Natural killer cell treated with Interleukin-12 subunit alpha and Interleukin-12 subunit beta and Interleukin-15 and Interleukin-18, amount 100 ng/mL, for 72 hours (primary cell): ENCODE results near the gene GANC. TPM values are rescaled to one million over a fixed set of nuclear protein-coding genes. Genes with fewer than 3 reads are reported as not detected.
"Not testable (repeated sequence)": the region's sequence is repeated elsewhere in the genome, so short reads cannot be mapped to it uniquely, and the experiment has no call there.

Experiments
- ATAC-seq, 2 donors: fragments of 150-1000 bp; cut with Tn5 transposase in 1 of 2; sonication (Bioruptor Pico), chemical (Tn5 transposase) in 1 of 2; 2 replicates each; pipeline ENCODE4 v1.10.0; 2021
- DNase-seq: peaks from one replicate; pipeline ENCODE4 v3.0.0; 2022; ENCODE audit warnings: low spot score
- H3K27ac Mint-ChIP-seq, 2 donors: 1 replicate in 1 of 2; 2 replicates in 1 of 2; pipeline ENCODE4 v1.8.0; 2022; ENCODE audit warnings: mixed read lengths in 2 of 2, mild to moderate bottlenecking in 1 of 2, moderate library complexity in 1 of 2
- H3K27me3 Mint-ChIP-seq, 2 donors: 1 replicate in 1 of 2; 2 replicates in 1 of 2; pipeline ENCODE4 v1.8.0; 2022; ENCODE audit warnings: mixed read lengths in 2 of 2
- H3K36me3 Mint-ChIP-seq: one replicate; pipeline ENCODE4 v1.8.0; 2022; ENCODE audit warnings: mixed read lengths
- H3K4me1 Mint-ChIP-seq, 2 donors: 1 replicate in 1 of 2; 2 replicates in 1 of 2; pipeline ENCODE4 v1.8.0; 2022; ENCODE audit warnings: low read depth in 2 of 2, mixed read lengths in 2 of 2, mild to moderate bottlenecking in 1 of 2
- H3K4me3 Mint-ChIP-seq: one replicate; pipeline ENCODE4 v1.8.0; 2022; ENCODE audit warnings: mixed read lengths
- H3K9me3 Mint-ChIP-seq: 2 replicates; pipeline ENCODE4 v1.8.0; 2022; ENCODE audit warnings: mixed read lengths
- total RNA-seq, 2 donors: library from RNA; stranded (reverse); gene quantifications; one replicate each; pipeline ENCODE4 v1.2.3, GENCODE V29; 2022

The GANC gene
- total RNA-seq, 2 donors from 2014 or later = 16.0 to 24.4 TPM

- not testable (repeated sequence) for H3K27me3 Mint-ChIP-seq, H3K4me1 Mint-ChIP-seq, H3K4me3 Mint-ChIP-seq, ATAC-seq, DNase-seq, H3K27ac Mint-ChIP-seq
- H3K36me3 Mint-ChIP-seq = peaks cover 32% of the 10 kb centered on the region
- peaks cover 17% of the 10 kb centered on the region for H3K9me3 Mint-ChIP-seq
These were observed 28.0 kb downstream of the GANC start for GRCh38 chr15:42301004-42301403.

DNA sequence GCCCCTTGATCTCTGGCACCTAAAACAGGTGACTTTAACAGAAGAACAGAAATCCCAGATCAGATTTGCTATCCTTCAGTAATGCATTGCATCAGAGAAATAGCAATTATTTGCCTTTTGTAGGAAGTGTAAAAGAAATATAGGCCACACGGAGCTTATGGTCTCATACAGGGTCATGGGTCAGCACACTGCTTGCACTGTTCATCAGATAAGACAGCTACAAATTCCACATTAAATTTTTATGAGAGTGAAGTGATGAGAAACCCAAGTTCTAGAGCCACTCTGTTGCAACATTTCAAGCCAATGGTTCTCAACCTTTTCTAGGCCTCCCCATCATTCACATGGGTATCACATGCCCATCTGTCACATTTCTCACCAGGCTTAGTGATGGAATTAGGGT is 33.7 kb downstream of the GANC start:
- H3K4me1 Mint-ChIP-seq = no peaks in the 10 kb centered on the region
- peaks cover 17% of the 10 kb centered on the region for H3K36me3 Mint-ChIP-seq
- no peak for DNase-seq
- H3K27ac Mint-ChIP-seq = no peak overlapping the region
- no peak for ATAC-seq
- no peaks in the 10 kb centered on the region for H3K27me3 Mint-ChIP-seq
- peaks cover 17% of the 10 kb centered on the region for H3K9me3 Mint-ChIP-seq
- no peak overlapping the region for H3K4me3 Mint-ChIP-seq

DNA sequence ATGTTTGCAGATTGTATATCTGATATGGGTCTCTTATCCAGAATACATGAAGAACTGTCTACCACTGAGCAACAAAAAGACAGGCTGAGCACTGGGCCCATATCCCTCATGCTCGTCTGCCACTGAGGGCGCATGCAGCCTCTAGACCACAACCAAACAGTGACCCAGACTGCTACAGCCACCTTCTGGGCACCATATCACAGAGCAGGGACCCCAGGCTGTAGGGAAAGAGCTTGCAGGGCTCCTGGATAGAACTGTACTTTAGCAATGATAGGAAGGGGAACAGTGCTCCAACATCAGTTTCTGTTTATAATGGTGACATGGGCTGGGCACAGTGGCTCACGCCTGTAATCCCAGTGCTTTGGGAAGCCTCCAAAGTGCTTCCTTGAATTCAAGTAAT is 40.5 kb downstream of the GANC start:
- Mint-ChIP-seq H3K27me3 (no peaks in the 10 kb centered on the region), H3K4me1 (no peaks in the 10 kb centered on the region), H3K9me3 (no peaks in the 10 kb centered on the region), H3K4me3 (no peak overlapping the region), H3K36me3 (peaks cover 6% of the 10 kb centered on the region), H3K27ac (no peak overlapping the region)
- DNase-seq (no peak), ATAC-seq (no peak)

DNA sequence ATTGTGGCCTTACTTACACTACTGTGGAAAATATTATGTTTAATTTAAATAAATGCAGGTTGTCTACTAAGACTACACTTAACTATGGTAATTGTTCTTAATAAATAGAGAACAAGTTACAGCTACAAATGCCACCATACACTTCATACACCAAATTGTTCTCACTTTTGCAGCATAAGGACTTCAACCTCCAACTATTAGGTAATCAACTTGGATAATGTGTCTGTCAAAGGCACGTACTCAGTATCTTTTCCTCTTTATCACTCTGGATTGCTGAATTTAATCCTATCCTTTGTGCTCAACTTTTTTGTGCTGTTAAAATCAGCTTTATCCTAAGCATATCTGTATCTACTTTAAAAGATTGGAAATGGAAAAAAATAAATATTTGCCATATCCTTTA is 41.8 kb downstream of the GANC start:
- H3K36me3 Mint-ChIP-seq = peaks cover 4% of the 10 kb centered on the region
- H3K4me3 Mint-ChIP-seq = no peak overlapping the region
- ATAC-seq = no peak
- no peaks in the 10 kb centered on the region for H3K4me1 Mint-ChIP-seq
- no peaks in the 10 kb centered on the region for H3K9me3 Mint-ChIP-seq
- H3K27me3 Mint-ChIP-seq = no peaks in the 10 kb centered on the region
- DNase-seq = no peak
- no peak overlapping the region for H3K27ac Mint-ChIP-seq

DNA sequence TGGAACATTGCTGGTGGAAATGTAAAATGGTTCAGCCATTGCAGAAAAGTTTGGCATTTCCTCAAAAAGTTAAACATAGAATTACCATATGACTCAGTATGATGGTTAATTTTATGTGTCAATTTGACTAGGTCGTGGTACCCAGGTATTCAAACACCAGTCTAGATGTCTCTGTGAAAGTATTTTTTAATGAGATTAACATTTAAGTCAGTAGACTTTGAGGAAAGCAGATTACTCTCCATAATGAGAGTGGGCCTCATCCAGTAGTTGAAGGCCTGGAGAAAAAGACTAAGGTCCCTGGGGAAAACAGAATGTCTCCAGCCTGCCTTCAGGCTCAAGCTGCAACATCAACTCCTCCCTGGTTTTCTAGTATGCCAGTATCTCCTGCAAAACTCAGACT is 42.5 kb downstream of the GANC start:
- no peak for DNase-seq

GRCh38 chr15:42316282-42316805 is 43.3 kb downstream of the GANC start:
- DNase-seq, H3K4me1 Mint-ChIP-seq, H3K36me3 Mint-ChIP-seq, H3K9me3 Mint-ChIP-seq, ATAC-seq, H3K27me3 Mint-ChIP-seq, H3K4me3 Mint-ChIP-seq, H3K27ac Mint-ChIP-seq: not testable (repeated sequence)

More for the DNA sequence above, 42.5 kb downstream of the GANC start:
- Mint-ChIP-seq H3K27ac (no peak overlapping the region), H3K36me3 (no peaks in the 10 kb centered on the region), H3K27me3 (no peaks in the 10 kb centered on the region), H3K4me3 (no peak overlapping the region), H3K9me3 (no peaks in the 10 kb centered on the region), H3K4me1 (no peaks in the 10 kb centered on the region)
- ATAC-seq = no peak

GRCh38 chr15:42319206-42319605 is 46.2 kb downstream of the GANC start:
- DNase-seq = no peak
- Mint-ChIP-seq H3K36me3 (no peaks in the 10 kb centered on the region), H3K27ac (no peak overlapping the region), H3K4me3 (no peak overlapping the region), H3K27me3 (no peaks in the 10 kb centered on the region), H3K4me1 (no peaks in the 10 kb centered on the region), H3K9me3 (no peaks in the 10 kb centered on the region)
- ATAC-seq = no peak

GRCh38 chr15:42324308-42324707 is 51.3 kb downstream of the GANC start:
- Mint-ChIP-seq H3K4me1 (no peaks in the 10 kb centered on the region), H3K27ac (no peak overlapping the region), H3K36me3 (no peaks in the 10 kb centered on the region), H3K27me3 (no peaks in the 10 kb centered on the region), H3K4me3 (no peak overlapping the region), H3K9me3 (no peaks in the 10 kb centered on the region)
- no peak for DNase-seq
- ATAC-seq = no peak

DNA sequence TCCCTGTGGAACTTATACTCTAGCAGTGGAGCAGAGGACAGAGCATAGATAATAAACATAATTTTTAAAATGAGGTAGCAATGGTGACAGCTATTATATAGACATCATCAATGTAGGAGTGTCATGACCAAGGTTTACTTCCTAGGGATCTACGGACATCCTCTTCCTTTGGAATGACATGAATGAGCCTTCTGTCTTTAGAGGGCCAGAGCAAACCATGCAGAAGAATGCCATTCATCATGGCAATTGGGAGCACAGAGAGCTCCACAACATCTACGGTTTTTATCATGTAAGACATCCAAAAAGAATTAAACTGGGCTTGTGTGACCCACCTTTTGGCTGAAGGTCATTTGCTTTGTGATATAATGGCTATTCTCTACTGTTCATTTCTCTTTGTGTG is 56.2 kb downstream of the GANC start:
- no peak overlapping the region for H3K4me3 Mint-ChIP-seq
- ATAC-seq (no peak), DNase-seq (no peak)

DNA sequence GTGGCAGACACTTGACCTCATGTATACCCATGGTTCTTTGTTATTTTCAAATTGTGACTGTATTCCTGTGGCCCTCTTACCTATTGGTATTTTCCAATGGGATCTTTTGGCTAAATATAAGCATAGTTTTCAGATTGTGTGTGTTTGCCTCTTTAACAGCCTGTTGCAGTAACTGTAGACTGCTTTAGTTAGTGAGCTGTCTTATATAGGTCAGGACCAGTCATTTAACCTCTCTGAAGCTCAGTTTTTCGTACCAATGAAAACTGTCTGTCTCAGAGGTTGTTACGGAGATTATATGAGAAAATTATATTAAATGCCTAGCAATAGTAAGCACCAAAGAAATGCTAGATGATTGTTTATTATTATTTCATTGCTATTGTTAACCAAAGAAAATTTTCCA is 57.0 kb downstream of the GANC start:
- no peak for DNase-seq
- H3K27me3 Mint-ChIP-seq = no peaks in the 10 kb centered on the region
- H3K4me3 Mint-ChIP-seq = no peak overlapping the region
- H3K27ac Mint-ChIP-seq = no peak overlapping the region
- peaks cover 5% of the 10 kb centered on the region for H3K36me3 Mint-ChIP-seq
- H3K4me1 Mint-ChIP-seq = no peaks in the 10 kb centered on the region
- H3K9me3 Mint-ChIP-seq = no peaks in the 10 kb centered on the region
- ATAC-seq = no peak

More for the DNA sequence above, 56.2 kb downstream of the GANC start:
- no peak overlapping the region for H3K27ac Mint-ChIP-seq
- H3K4me1 Mint-ChIP-seq = no peaks in the 10 kb centered on the region
- no peaks in the 10 kb centered on the region for H3K36me3 Mint-ChIP-seq
- no peaks in the 10 kb centered on the region for H3K9me3 Mint-ChIP-seq
- H3K27me3 Mint-ChIP-seq = no peaks in the 10 kb centered on the region

- Mint-ChIP-seq H3K4me1 (no peaks in the 10 kb centered on the region), H3K36me3 (peaks cover 13% of the 10 kb centered on the region), H3K4me3 (no peak overlapping the region), H3K27ac (no peak overlapping the region), H3K9me3 (peaks cover 3% of the 10 kb centered on the region), H3K27me3 (no peaks in the 10 kb centered on the region)
- ATAC-seq (no peak), DNase-seq (no peak)
These were observed 58.2 kb downstream of the GANC start for GRCh38 chr15:42331235-42331634.

DNA sequence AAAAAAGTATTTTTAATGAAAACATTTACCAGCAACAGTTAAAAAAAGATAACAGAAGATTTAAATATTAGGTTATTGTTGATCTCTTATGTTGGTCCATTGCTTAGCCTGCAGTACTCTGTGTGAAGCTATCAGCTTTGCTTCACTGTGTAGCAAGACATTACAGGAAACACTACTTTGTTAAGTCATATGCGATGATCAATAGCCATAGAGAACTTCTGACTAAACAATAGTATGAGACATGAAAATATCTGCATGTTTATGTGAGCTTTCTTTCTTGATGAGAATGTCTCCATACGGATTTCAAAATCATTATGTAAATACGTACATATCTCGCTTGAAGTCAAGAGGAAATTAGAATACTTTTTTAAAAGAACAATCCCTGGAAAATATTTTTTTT is 59.3 kb downstream of the GANC start:
- Mint-ChIP-seq H3K4me1 (no peaks in the 10 kb centered on the region), H3K4me3 (no peak overlapping the region), H3K9me3 (peaks cover 9% of the 10 kb centered on the region), H3K27me3 (no peaks in the 10 kb centered on the region), H3K27ac (no peak overlapping the region), H3K36me3 (peaks cover 13% of the 10 kb centered on the region)
- DNase-seq (no peak), ATAC-seq (no peak)

DNA sequence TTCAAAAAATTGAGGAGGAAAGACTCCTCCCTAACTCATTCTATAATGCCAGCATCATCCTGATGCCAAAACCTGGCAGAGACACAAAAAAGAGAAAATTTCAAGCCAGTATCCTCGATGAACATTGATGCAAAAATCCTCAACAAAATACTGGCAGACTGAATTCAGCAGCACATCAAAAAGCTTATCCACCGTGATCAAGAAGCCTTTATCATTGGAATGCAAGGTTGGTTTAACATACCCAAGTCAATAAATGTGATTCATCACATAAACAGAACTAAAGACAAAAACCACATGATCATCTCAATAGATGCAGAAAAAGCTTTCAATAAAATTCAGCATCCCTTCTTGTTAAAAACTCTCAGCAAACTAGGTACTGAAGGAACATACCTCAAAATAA is 62.1 kb downstream of the GANC start:
- no peak for ATAC-seq
- Mint-ChIP-seq H3K4me1 (no peaks in the 10 kb centered on the region), H3K27me3 (no peaks in the 10 kb centered on the region), H3K36me3 (peaks cover 13% of the 10 kb centered on the region), H3K27ac (no peak overlapping the region), H3K9me3 (peaks cover 9% of the 10 kb centered on the region), H3K4me3 (no peak overlapping the region)
- no peak for DNase-seq

DNA sequence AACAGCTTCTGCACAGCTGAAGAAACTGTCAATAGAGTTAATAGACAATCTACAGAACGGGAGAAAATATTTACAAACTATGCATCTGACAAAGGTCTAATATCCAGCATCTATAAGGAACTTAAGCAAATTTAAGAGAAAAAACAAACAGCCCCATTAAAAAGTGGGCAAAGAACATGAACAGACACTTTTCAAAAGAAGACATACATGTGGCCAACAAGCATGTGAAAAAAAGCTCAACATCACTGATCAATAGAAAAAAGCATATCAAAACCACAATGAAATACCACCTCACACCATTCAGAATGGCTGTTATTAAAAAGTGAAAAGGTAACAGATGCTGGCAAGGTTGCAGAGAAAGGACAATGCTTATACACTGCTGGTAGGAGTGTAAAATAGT is 63.6 kb downstream of the GANC start:
- H3K27me3 Mint-ChIP-seq, ATAC-seq, DNase-seq, H3K27ac Mint-ChIP-seq, H3K9me3 Mint-ChIP-seq, H3K4me3 Mint-ChIP-seq, H3K4me1 Mint-ChIP-seq: not testable (repeated sequence)
- peaks cover 13% of the 10 kb centered on the region for H3K36me3 Mint-ChIP-seq

DNA sequence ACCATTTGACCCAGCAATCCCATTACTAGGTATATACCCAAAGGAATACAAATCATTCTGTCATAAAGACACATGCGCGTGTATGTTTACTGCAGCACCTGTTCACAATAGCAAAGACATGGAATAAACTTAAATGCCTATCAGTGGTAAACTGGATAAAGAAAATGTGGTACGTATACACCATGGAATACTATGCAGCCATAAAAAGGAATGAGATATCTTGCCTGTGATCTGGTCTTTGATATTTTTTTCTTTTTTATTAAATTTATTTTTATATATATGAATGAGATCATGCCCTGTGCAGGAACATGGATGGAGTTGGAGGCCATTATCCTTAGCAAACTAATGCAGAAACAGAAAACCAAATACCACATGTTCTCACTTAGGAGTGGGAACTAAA is 64.1 kb downstream of the GANC start:
- peaks cover 13% of the 10 kb centered on the region for H3K36me3 Mint-ChIP-seq
- not testable (repeated sequence) for H3K27ac Mint-ChIP-seq, ATAC-seq, DNase-seq, H3K27me3 Mint-ChIP-seq, H3K4me3 Mint-ChIP-seq, H3K9me3 Mint-ChIP-seq, H3K4me1 Mint-ChIP-seq
